HG02970 (cell line): Measurements from ENCODE around the gene NR3C2.
"Not testable (repeated sequence)": the region's sequence is repeated elsewhere in the genome, so short reads cannot be mapped to it uniquely, and the experiment has no call there.

Source experiments
- ATAC-seq: cut with Tn5 transposase; IDR thresholded peaks from one replicate; pipeline ENCODE4 v1.9.1; 2021; ENCODE audit warnings: mild to moderate bottlenecking, moderate library complexity, moderate number of reproducible peaks; ENCODE audit not compliant: unreplicated experiment, low FRiP score

Gene NR3C2

GRCh38 chr4:148123161-148123560 lies 319.1 kb downstream of the NR3C2 start:
- ATAC-seq: not testable (repeated sequence)

- ATAC-seq: no peak
Observed at GRCh38 chr4:148120216-148120615, 322.0 kb downstream of the NR3C2 start.

GRCh38 chr4:148118633-148119032 lies 323.6 kb downstream of the NR3C2 start:
- ATAC-seq: no peak

- no peak for ATAC-seq
Observed at GRCh38 chr4:148118179-148118578, 324.0 kb downstream of the NR3C2 start.

GRCh38 chr4:148116969-148117368 lies 325.2 kb downstream of the NR3C2 start:
- ATAC-seq: no peak

- no peak for ATAC-seq
Observed at GRCh38 chr4:148116264-148116663, 325.9 kb downstream of the NR3C2 start.

- no peak for ATAC-seq
Observed at GRCh38 chr4:148114436-148114835, 327.8 kb downstream of the NR3C2 start.

- no peak for ATAC-seq
Observed at GRCh38 chr4:148112231-148112982, 329.8 kb downstream of the NR3C2 start.

GRCh38 chr4:148110169-148110568 lies 332.0 kb downstream of the NR3C2 start:
- no peak for ATAC-seq

GRCh38 chr4:148109216-148109615 lies 333.0 kb downstream of the NR3C2 start:
- ATAC-seq: no peak

GRCh38 chr4:148108766-148109165 lies 333.4 kb downstream of the NR3C2 start:
- ATAC-seq: no peak

- ATAC-seq: no peak
Observed at GRCh38 chr4:148103597-148104355, 338.4 kb downstream of the NR3C2 start.

- no peak for ATAC-seq
Observed at GRCh38 chr4:148101790-148102189, 340.4 kb downstream of the NR3C2 start.

- no peak for ATAC-seq
Observed at GRCh38 chr4:148101235-148101634, 341.0 kb downstream of the NR3C2 start.

GRCh38 chr4:148097801-148098200 lies 344.4 kb downstream of the NR3C2 start:
- no peak for ATAC-seq

GRCh38 chr4:148095346-148095923 lies 346.8 kb downstream of the NR3C2 start:
- no peak for ATAC-seq

GRCh38 chr4:148094149-148094548 lies 348.1 kb downstream of the NR3C2 start:
- no peak for ATAC-seq

- no peak for ATAC-seq
Observed at GRCh38 chr4:148093065-148093464, 349.1 kb downstream of the NR3C2 start.

- no peak for ATAC-seq
Observed at GRCh38 chr4:148092316-148093014, 349.7 kb downstream of the NR3C2 start.

GRCh38 chr4:148091896-148092295 lies 350.3 kb downstream of the NR3C2 start:
- ATAC-seq: no peak
